ENCODE measurements around the gene IL4. TPM values are rescaled to one million over a fixed set of nuclear protein-coding genes. Genes with fewer than 3 reads are reported as not detected.
A peak's percentile ranks its signal among the peaks of the same experiment; 100 is the strongest.

The IL4 gene
- total and polyA plus RNA-seq, 12 donors: not detected

- no peaks in the 10 kb centered on the region for H3K27me3 ChIP-seq
- H3K9me3 ChIP-seq (replicated peaks in 1 of 3): no peaks in the 10 kb centered on the region
- WGBS, 4 donors: 93 to 100% (median 97%) methylated on average over 1 of the region's 1 CpG
- no peaks in the 10 kb centered on the region for H3K4me1 ChIP-seq (replicated peaks in 1 of 2)
- no peak overlapping the region for H3K27ac ChIP-seq
- peaks cover 0 to 18% of the 10 kb centered on the region in 2 donors for H3K36me3 ChIP-seq (replicated peaks in 1 of 2)
- DNase-seq: no peak
- intact Hi-C loops (cut with DNase I): no loop called here
- no peak overlapping the region for H3K4me3 ChIP-seq
- no peak for TF ChIP-seq POLR2A (IDR thresholded peaks at IDR 0.05)
- TF ChIP-seq, protein P1, sequence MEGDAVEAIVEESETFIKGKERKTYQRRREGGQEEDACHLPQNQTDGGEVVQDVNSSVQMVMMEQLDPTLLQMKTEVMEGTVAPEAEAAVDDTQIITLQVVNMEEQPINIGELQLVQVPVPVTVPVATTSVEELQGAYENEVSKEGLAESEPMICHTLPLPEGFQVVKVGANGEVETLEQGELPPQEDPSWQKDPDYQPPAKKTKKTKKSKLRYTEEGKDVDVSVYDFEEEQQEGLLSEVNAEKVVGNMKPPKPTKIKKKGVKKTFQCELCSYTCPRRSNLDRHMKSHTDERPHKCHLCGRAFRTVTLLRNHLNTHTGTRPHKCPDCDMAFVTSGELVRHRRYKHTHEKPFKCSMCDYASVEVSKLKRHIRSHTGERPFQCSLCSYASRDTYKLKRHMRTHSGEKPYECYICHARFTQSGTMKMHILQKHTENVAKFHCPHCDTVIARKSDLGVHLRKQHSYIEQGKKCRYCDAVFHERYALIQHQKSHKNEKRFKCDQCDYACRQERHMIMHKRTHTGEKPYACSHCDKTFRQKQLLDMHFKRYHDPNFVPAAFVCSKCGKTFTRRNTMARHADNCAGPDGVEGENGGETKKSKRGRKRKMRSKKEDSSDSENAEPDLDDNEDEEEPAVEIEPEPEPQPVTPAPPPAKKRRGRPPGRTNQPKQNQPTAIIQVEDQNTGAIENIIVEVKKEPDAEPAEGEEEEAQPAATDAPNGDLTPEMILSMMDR (IDR thresholded peaks at IDR 0.05): no peak
Measured at GRCh38 chr5:132704875-132705274, 31.1 kb downstream of the IL4 start.

DNA sequence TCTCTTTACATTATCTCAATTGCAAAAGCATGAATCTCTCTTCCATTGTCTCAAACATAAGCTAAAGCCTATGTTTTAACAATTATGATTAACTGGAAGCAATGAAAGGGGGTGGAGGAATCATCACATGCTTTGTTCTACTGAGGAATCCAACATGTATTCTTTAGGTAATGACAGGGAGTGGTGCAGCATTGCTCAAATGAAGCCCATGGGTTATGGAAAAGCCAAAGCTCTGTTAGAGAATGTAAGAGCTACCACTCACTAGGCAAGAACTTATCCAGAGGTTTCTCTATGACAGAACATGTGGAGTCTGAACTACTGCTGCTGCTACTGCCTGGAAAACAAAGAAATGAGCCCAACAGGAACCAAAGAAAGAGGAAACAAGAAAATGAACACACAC is 34.9 kb downstream of the IL4 start:
- DNase-seq: no peak
- intact Hi-C loops (cut with DNase I): no loop called here
- H3K4me3 ChIP-seq: no peak overlapping the region
- H3K27ac ChIP-seq: no peak overlapping the region
- H3K9me3 ChIP-seq (replicated peaks in 1 of 3): no peaks in the 10 kb centered on the region
- H3K27me3 ChIP-seq: no peaks in the 10 kb centered on the region
- TF ChIP-seq, protein P1 (IDR thresholded peaks at IDR 0.05): no peak
- no peak for TF ChIP-seq POLR2A (IDR thresholded peaks at IDR 0.05)
- no peaks in the 10 kb centered on the region for H3K36me3 ChIP-seq (replicated peaks in 1 of 2)
- H3K4me1 ChIP-seq (replicated peaks in 1 of 2): no peaks in the 10 kb centered on the region

GRCh38 chr5:132714456-132715307 is 40.9 kb downstream of the IL4 start:
- 58 to 64% (median 59%) methylated on average over 11 of the region's 11 CpGs for WGBS, 4 donors
- H3K9me3 ChIP-seq (replicated peaks in 1 of 3): no peaks in the 10 kb centered on the region
- H3K27ac ChIP-seq: no peak overlapping the region
- no peaks in the 10 kb centered on the region for H3K36me3 ChIP-seq (replicated peaks in 1 of 2)
- no peak for DNase-seq
- no peaks in the 10 kb centered on the region for H3K27me3 ChIP-seq
- H3K4me3 ChIP-seq: no peak overlapping the region
- H3K4me1 ChIP-seq (replicated peaks in 1 of 2): no peaks in the 10 kb centered on the region
- no peak for TF ChIP-seq POLR2A (IDR thresholded peaks at IDR 0.05)
- TF ChIP-seq, protein P1 (IDR thresholded peaks at IDR 0.05): peak; percentile 35 to 63 (median 48)
- intact Hi-C loops (cut with DNase I): no loop called here

DNA sequence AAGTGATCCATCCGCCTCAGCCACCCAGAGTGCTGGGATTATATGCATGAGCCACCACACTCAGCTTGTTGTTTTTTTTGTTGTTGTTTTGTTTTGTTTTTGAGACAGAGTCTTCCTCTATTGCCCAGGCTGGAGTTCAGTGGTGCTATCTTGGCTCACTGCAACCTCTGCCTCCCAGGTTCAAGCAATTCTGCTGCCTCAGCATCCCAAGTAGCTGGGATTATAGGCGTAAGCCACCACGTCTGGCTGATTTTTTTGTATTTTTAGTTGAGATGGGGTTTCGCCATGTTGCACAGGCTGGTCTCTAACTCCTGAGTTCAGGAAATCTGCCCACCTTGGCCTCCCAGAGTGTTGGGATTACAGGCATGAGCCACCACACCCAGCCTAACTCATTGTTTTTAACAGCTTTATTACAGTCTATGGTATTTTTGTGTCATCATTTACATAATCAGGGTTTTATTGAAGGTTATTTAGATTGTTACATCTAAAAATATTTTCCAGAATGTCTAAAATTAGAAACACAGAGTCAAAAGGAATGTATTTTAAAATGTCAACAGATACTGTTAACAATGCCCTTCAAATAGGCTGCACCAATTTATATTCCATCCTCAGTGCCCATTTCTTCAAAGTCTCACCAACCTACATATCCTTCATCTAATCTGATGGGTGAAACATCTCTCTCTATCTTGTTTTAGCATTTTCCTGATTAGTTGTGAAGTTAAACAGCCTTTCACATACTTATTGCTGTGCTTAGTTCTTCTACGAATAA is 44.9 kb downstream of the IL4 start:
- intact Hi-C loops (cut with DNase I): no loop called here
- no peaks in the 10 kb centered on the region for H3K27me3 ChIP-seq
- WGBS, 4 donors: 92 to 97% (median 96%) methylated on average over 5 of the region's 5 CpGs

More for the DNA sequence above, 44.9 kb downstream of the IL4 start:
- no peaks in the 10 kb centered on the region for H3K4me1 ChIP-seq (replicated peaks in 1 of 2)
- DNase-seq: no peak
- H3K36me3 ChIP-seq (replicated peaks in 1 of 2): no peaks in the 10 kb centered on the region
- no peak for TF ChIP-seq POLR2A (IDR thresholded peaks at IDR 0.05)
- TF ChIP-seq, protein P1 (IDR thresholded peaks at IDR 0.05): no peak
- H3K27ac ChIP-seq: no peak overlapping the region
- H3K4me3 ChIP-seq: no peak overlapping the region
- peaks cover 0 to 4% (median 0%) of the 10 kb centered on the region in 3 donors for H3K9me3 ChIP-seq (replicated peaks in 1 of 3)

All from adrenal gland (tissue), 12 donors.